ENCODE data around the gene TNFSF13. TPM values are rescaled to one million over a fixed set of nuclear protein-coding genes. Genes with fewer than 3 reads are reported as not detected.
A peak's percentile ranks its signal among the peaks of the same experiment; 100 is the strongest.

TNFSF13 gene
- total and polyA plus RNA-seq, 5 donors from 2014 or later, result 0.41 to 1.6 (median 0.48) TPM; not detected in 1

DNA sequence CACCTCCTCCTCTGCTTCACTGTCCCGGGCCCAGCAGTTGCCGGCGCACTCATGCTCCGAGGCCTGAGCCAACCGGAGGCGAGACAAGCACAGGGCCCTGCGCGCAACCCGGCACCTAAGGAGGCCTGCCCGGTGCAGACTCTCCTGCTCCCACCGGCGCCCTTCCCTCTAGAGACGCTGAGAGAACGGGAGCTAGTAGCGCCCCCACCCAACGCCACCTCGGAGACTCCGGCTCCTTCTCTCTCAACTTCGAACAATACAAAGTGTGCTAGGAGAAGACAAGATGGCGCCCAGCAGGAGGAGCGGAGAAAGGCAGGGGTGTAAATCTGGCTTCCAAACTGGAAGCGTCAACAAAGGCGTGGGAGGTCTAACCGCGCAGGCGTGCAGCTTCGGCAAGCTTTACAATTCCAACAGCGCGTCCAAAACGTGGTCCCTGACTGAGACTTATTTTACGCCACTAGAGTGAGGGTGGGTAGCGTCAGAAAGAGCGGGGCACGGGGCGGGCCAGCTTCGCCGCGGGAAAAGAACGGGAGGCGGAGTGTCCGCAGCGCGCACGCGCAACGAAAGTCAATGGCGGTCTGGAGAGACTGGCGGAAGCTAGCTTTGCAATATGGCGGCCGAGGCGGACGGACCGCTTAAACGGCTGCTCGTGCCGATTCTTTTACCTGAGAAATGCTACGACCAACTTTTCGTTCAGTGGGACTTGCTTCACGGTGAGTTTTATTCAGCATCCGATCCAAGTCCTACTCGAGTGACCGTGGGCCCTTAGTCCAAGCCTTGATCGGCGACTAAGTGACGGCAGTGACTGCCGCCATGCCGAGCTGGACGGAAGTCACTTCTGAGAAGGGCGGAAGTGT, 24.9 kb downstream of the TNFSF13 start, which contains the start of gene MPDU1:
MPDU1 (plus strand) TSS at position 600 of the 857 bp plus-strand sequence; CDS start at position 611, 11 bp downstream.
- Mint-ChIP-seq H3K36me3 (peaks cover 17% of the 10 kb centered on the region), H3K4me3 (peak within 1 kb of the TSS; percentile 97 to 99 (median 99)), H3K27me3 (no peaks in the 10 kb centered on the region), H3K27ac (peak within 1 kb of the TSS; percentile 97 to 100 (median 99)), H3K9me3 (no peaks in the 10 kb centered on the region), H3K4me1 (peaks cover 10 to 67% (median 33%) of the 10 kb centered on the region in 4 donors)
- Histone ChIP-seq H3K9me3 (ENCODE audit: control insufficient read depth in 2 of 2, low read length in 2 of 2) (no peaks in the 10 kb centered on the region), H3K4me3 (ENCODE audit: low read depth, low read length) (peak within 1 kb of the TSS; percentile 98), H3K4me1 (ENCODE audit: control insufficient read depth, insufficient read depth, low read length, poor library complexity, severe bottlenecking) (peaks cover 45% of the 10 kb centered on the region), H3K27ac (ENCODE audit: insufficient read depth, low read length, poor library complexity, severe bottlenecking) (peak within 1 kb of the TSS; percentile 94), H3K36me3 (ENCODE audit: control insufficient read depth, insufficient read depth, low read length) (peaks cover 21% of the 10 kb centered on the region), H3K27me3 (ENCODE audit: control insufficient read depth, insufficient read depth, low read length) (no peaks in the 10 kb centered on the region)
- DNase-seq (peak; percentile 90 to 98 (median 97)), ATAC-seq (ENCODE audit: low read depth in 2 of 2) (peak; percentile 80)

DNA sequence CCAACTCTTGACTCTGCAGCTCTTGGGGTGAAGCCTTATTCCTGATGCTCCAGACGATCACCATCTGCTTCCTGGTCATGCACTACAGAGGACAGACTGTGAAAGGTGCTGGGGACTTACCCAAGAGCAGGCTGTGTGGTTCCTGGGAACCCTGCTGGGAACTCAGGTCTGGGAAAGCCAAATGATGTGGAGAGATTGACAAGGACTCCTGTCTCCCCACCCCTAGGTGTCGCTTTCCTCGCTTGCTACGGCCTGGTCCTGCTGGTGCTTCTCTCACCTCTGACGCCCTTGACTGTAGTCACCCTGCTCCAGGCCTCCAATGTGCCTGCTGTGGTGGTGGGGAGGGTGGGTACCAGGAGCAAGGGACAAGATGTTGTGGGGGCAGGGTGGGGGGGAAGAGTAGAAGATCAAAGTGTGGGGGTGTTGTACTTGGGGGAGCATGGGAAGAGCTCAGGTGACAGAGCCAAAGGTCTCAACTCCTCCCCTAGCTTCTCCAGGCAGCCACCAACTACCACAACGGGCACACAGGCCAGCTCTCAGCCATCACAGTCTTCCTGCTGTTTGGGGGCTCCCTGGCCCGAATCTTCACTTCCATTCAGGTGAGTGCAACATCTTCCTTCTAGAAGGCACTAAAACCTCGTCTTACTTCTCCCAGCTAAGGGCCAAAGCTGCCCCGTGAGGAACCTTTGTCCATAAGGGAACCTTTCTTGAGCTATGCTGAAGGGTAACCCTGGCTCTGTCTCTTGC, 28.3 kb downstream of the TNFSF13 start:
- no peaks in the 10 kb centered on the region for H3K9me3 Mint-ChIP-seq
- ATAC-seq (ENCODE audit: low read depth in 2 of 2), result no peak
- H3K27ac Mint-ChIP-seq, result no peak overlapping the region
- Histone ChIP-seq H3K4me1 (ENCODE audit: control insufficient read depth, insufficient read depth, low read length, poor library complexity, severe bottlenecking) (peaks cover 33% of the 10 kb centered on the region), H3K9me3 (ENCODE audit: control insufficient read depth in 2 of 2, low read length in 2 of 2) (no peaks in the 10 kb centered on the region), H3K27ac (ENCODE audit: insufficient read depth, low read length, poor library complexity, severe bottlenecking) (no peak overlapping the region), H3K4me3 (ENCODE audit: low read depth, low read length) (no peak overlapping the region), H3K36me3 (ENCODE audit: control insufficient read depth, insufficient read depth, low read length) (peaks cover 18% of the 10 kb centered on the region), H3K27me3 (ENCODE audit: control insufficient read depth, insufficient read depth, low read length) (no peaks in the 10 kb centered on the region)
- no peak for DNase-seq
- peaks cover 5 to 40% (median 14%) of the 10 kb centered on the region in 4 donors for H3K4me1 Mint-ChIP-seq
- H3K27me3 Mint-ChIP-seq, result no peaks in the 10 kb centered on the region
- H3K36me3 Mint-ChIP-seq, result peaks cover 12% of the 10 kb centered on the region
- H3K4me3 Mint-ChIP-seq, result peak overlapping the region in 2 of 4 donors; percentile 43 to 58

DNA sequence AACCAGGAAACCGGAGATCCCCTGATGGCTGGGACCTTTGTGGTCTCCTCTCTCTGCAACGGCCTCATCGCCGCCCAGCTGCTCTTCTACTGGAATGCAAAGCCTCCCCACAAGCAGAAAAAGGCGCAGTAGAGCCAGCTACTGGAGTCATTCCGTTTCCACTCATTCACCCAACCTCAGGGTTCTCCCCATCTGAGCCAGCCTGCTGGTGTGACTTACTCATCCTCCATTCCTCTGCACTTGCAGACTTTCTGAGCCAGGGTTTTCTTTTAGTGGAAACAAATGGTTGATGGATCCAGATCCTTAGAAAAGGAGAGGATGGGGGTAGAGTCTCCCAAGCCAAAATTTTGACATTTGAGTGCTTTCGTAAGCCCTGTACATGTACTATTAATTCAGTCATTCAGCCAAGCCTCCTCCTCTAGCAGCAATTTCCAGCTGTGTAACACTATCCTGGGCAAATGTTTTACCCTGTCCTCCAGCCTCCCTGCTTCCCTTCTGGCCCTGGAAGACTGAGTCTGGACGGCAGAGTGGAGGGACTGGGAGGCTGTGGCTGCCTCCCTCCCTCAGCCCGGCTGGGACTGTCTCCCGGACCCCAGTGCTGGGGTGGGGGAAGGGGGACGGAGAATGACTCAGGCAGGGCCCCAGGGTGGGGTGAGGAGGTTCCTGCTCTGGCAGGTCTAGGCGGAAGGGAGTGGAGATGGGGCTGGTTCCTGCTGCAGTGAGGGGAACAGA, 29.0 kb downstream of the TNFSF13 start:
- DNase-seq (no peak), ATAC-seq (ENCODE audit: low read depth in 2 of 2) (no peak)
- Histone ChIP-seq H3K9me3 (ENCODE audit: control insufficient read depth in 2 of 2, low read length in 2 of 2) (no peaks in the 10 kb centered on the region), H3K36me3 (ENCODE audit: control insufficient read depth, insufficient read depth, low read length) (peaks cover 25% of the 10 kb centered on the region), H3K4me1 (ENCODE audit: control insufficient read depth, insufficient read depth, low read length, poor library complexity, severe bottlenecking) (peaks cover 27% of the 10 kb centered on the region), H3K27me3 (ENCODE audit: control insufficient read depth, insufficient read depth, low read length) (no peaks in the 10 kb centered on the region), H3K4me3 (ENCODE audit: low read depth, low read length) (no peak overlapping the region), H3K27ac (ENCODE audit: insufficient read depth, low read length, poor library complexity, severe bottlenecking) (no peak overlapping the region)
- Mint-ChIP-seq H3K4me3 (peak overlapping the region in 1 of 4 donors; percentile 58), H3K4me1 (peaks cover 5 to 34% (median 9%) of the 10 kb centered on the region in 4 donors), H3K36me3 (peaks cover 16% of the 10 kb centered on the region), H3K27ac (peak overlapping the region in 2 of 3 donors; percentile 20 to 38), H3K27me3 (no peaks in the 10 kb centered on the region), H3K9me3 (no peaks in the 10 kb centered on the region)

DNA sequence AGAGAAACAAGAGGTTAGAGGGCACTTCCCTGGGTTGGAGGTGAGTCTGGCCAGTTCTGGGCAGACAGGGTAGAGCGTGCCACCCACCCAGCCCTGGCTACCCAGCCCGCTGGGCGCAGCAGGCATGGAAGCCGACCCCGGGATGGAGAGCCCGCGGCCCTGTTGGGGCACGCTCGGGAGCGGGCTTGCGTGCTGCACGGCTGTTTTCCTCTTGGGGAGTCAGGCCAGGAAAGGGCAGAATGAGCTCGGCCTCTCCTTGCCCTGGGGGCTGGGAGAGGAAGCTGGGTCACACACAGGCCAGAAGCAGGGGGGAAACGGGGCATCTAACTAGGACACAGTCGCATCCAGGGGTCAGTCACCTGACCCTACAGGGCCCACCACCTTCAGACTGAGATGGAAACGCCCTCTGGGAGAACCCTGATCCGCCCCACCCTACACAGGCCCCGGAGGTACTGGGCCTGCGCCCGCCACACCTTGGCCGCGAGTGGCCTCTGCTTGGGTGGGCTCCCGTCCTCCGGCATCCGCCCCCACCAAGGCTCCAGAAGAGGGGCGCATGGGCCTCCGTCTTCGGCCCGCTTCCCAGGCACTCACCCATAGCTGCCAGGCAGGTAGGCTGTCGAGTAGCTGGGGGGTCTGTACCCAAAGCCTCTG, 30.1 kb downstream of the TNFSF13 start:
- no peak overlapping the region for H3K27ac ChIP-seq (ENCODE audit: insufficient read depth, low read length, poor library complexity, severe bottlenecking)
- no peak overlapping the region for H3K4me3 Mint-ChIP-seq
- peaks cover 24% of the 10 kb centered on the region for H3K36me3 Mint-ChIP-seq
- H3K9me3 ChIP-seq (ENCODE audit: control insufficient read depth in 2 of 2, low read length in 2 of 2), result no peaks in the 10 kb centered on the region
- H3K9me3 Mint-ChIP-seq, result no peaks in the 10 kb centered on the region
- H3K27me3 Mint-ChIP-seq, result no peaks in the 10 kb centered on the region
- ATAC-seq (ENCODE audit: low read depth in 2 of 2) (no peak), DNase-seq (no peak)
- no peaks in the 10 kb centered on the region for H3K27me3 ChIP-seq (ENCODE audit: control insufficient read depth, insufficient read depth, low read length)
- H3K36me3 ChIP-seq (ENCODE audit: control insufficient read depth, insufficient read depth, low read length), result peaks cover 35% of the 10 kb centered on the region
- H3K4me1 Mint-ChIP-seq, result peaks cover 5 to 28% (median 7%) of the 10 kb centered on the region in 4 donors
- H3K4me1 ChIP-seq (ENCODE audit: control insufficient read depth, insufficient read depth, low read length, poor library complexity, severe bottlenecking), result peaks cover 19% of the 10 kb centered on the region
- no peak overlapping the region for H3K27ac Mint-ChIP-seq
- no peak overlapping the region for H3K4me3 ChIP-seq (ENCODE audit: low read depth, low read length)

DNA sequence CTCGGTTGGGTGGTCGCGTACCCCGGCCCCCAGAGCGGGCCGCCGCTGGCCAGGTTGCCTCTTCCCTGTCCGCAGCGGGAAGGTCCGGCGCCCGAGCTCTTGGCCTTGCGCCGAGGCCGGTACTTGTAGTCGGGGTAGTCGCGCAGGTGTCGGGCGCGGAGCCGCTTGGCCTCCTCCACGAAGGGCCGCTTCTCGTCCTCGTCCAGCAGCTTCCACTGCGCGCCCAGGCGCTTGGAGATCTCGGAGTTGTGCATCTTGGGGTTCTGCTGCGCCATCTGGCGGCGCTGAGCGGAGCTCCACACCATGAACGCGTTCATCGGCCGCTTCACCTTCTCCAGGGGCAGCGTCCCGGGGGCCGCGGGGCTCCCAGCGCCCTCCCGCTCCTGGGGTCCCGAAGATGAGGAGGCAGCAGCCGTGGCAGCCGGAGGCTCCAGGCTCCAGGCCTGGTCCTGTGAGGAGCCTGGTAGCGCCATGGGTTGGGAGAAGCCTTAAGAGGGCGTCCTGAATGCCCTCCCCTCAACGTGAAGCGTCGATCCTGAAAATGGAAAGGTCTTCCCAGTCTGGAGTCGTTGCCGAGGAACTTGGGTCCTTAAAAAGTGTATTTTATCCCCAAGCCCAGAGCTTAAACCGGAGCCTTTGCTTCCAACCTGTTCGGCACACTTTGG, 30.8 kb downstream of the TNFSF13 start:
- H3K36me3 Mint-ChIP-seq, result peaks cover 30% of the 10 kb centered on the region
- DNase-seq, result peak; percentile 44 to 77 (median 67)
- Histone ChIP-seq H3K27ac (ENCODE audit: insufficient read depth, low read length, poor library complexity, severe bottlenecking) (no peak overlapping the region), H3K4me1 (ENCODE audit: control insufficient read depth, insufficient read depth, low read length, poor library complexity, severe bottlenecking) (peaks cover 15% of the 10 kb centered on the region), H3K4me3 (ENCODE audit: low read depth, low read length) (no peak overlapping the region), H3K27me3 (ENCODE audit: control insufficient read depth, insufficient read depth, low read length) (no peaks in the 10 kb centered on the region), H3K9me3 (ENCODE audit: control insufficient read depth in 2 of 2, low read length in 2 of 2) (no peaks in the 10 kb centered on the region), H3K36me3 (ENCODE audit: control insufficient read depth, insufficient read depth, low read length) (peaks cover 42% of the 10 kb centered on the region)
- no peaks in the 10 kb centered on the region for H3K27me3 Mint-ChIP-seq
- ATAC-seq (ENCODE audit: low read depth in 2 of 2), result peak; percentile 66 to 78
- H3K9me3 Mint-ChIP-seq, result no peaks in the 10 kb centered on the region
- peaks cover 0 to 21% (median 4%) of the 10 kb centered on the region in 4 donors for H3K4me1 Mint-ChIP-seq
- peak overlapping the region in 1 of 4 donors; percentile 24 for H3K4me3 Mint-ChIP-seq
- H3K27ac Mint-ChIP-seq, result peak overlapping the region in 1 of 3 donors; percentile 36

DNA sequence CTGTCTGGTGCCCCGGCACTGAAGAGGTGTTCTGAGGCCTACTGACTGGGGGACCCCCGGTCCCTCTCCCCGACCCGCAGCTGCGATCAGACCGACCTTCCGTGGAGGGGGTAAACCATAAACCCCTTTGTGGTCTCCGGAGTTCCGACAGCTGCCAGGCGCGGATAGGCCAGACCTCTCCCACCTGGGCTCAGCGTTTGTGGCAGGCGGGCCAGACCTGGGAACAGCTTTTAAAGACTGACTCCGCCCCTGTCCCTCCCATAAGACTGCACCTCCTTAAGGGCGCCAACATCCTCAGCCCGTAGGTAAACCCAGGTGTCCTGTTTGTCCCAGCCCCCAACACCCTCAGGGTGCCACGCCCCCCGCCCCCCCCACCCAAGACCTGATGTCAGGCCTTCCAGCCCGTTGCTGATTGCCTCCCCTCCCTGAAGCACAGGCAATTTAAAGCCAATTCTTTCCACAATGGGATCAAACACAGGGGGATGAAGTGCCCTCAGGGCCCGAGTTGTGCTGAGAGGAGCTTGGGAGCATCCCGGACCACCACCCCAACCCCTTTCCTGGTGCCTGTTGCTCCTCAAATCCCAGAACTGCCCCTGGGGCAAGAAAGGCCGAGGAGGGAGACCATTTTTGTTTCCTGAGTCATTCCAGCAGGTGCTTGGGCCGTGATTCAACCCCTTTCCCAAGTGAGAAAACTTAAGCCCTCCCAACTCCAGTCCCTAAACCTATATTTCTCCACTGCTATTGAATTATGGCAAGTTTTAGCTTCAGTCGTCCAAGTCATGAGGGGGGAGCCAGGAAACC, 31.5 kb downstream of the TNFSF13 start, which contains the start of gene SOX15:
SOX15 (minus strand) TSS at position 204 of the 801 bp plus-strand sequence. CDS start 418 bp downstream, outside the sequence.
- Histone ChIP-seq H3K4me1 (ENCODE audit: control insufficient read depth, insufficient read depth, low read length, poor library complexity, severe bottlenecking) (peaks cover 8% of the 10 kb centered on the region), H3K4me3 (ENCODE audit: low read depth, low read length) (no peak within 1 kb of the TSS), H3K9me3 (ENCODE audit: control insufficient read depth in 2 of 2, low read length in 2 of 2) (no peaks in the 10 kb centered on the region), H3K36me3 (ENCODE audit: control insufficient read depth, insufficient read depth, low read length) (peaks cover 48% of the 10 kb centered on the region), H3K27me3 (ENCODE audit: control insufficient read depth, insufficient read depth, low read length) (no peaks in the 10 kb centered on the region), H3K27ac (ENCODE audit: insufficient read depth, low read length, poor library complexity, severe bottlenecking) (no peak within 1 kb of the TSS)
- Mint-ChIP-seq H3K4me1 (peaks cover 0 to 15% (median under 1%) of the 10 kb centered on the region in 4 donors), H3K4me3 (peak within 1 kb of the TSS in 2 of 4 donors; percentile 24 to 43), H3K9me3 (no peaks in the 10 kb centered on the region), H3K27ac (peak within 1 kb of the TSS; percentile 12 to 69 (median 36)), H3K36me3 (peaks cover 30% of the 10 kb centered on the region), H3K27me3 (no peaks in the 10 kb centered on the region)
- ATAC-seq (ENCODE audit: low read depth in 2 of 2) (no peak), DNase-seq (no peak)

All from CD4-positive, CD25-positive, alpha-beta regulatory T cell (primary cell).